K562 (cell line): ENCODE results near the gene CKLF. TPM values are rescaled to one million over a fixed set of nuclear protein-coding genes. Genes with fewer than 3 reads are reported as not detected.

Experiments used
- ASH1L ChIP-seq: fragments of 450-650 bp; IDR thresholded peaks from 2 replicates; pipeline ENCODE4 v1.6.1; 2018; ENCODE audit warnings: borderline replicate concordance, mild to moderate bottlenecking, low read depth; ENCODE audit not compliant: partially characterized antibody
- ESRRA ChIP-seq: fragments of 450-650 bp; IDR thresholded peaks from 2 replicates; pipeline ENCODE4 v1.6.1; 2014; ENCODE audit warnings: low read depth, mild to moderate bottlenecking, moderate library complexity, borderline replicate concordance
- FOS ChIP-seq: IDR thresholded peaks from 3 replicates; pipeline ENCODE4 v1.6.1; 2011; ENCODE audit not compliant: insufficient read length; ENCODE audit errors: extremely low read depth
- JUN ChIP-seq, 2 experiments: sonication (generic) in 1 of 2; formaldehyde crosslinking in 1 of 2; IDR thresholded peaks; 2 replicates each; pipeline versions ENCODE4 v1.6.1 to v1.8.0; 2012 to 2022; ENCODE audit warnings: borderline replicate concordance in 2 of 2, mild to moderate bottlenecking in 2 of 2, improper control_type of control experiment in 1 of 2, low read depth in 1 of 2, low read length in 1 of 2, missing genetic modification reagents in 1 of 2
- NFIC ChIP-seq: fragments of 450-650 bp; IDR thresholded peaks from 2 replicates; pipeline ENCODE4 v1.6.1; 2017; ENCODE audit warnings: mild to moderate bottlenecking, inconsistent platforms
- POLR2A ChIP-seq: fragments of 450-650 bp; conservative IDR thresholded peaks from 2 replicates; pipeline ENCODE4 v1.6.1; 2016
- RAD21 ChIP-seq, 2 experiments: fragments of 250-450 bp in 1 of 2; fragments of 450-650 bp in 1 of 2; sonication (Bioruptor Pico) in 1 of 2; formaldehyde crosslinking in 1 of 2; IDR thresholded peaks in 1 of 2; conservative IDR thresholded peaks in 1 of 2; 2 replicates each; pipeline versions ENCODE4 v1.4.0 to v1.8.0; 2020 to 2022; ENCODE audit warnings: mild to moderate bottlenecking in 2 of 2, moderate library complexity in 1 of 2
- RFX1 ChIP-seq: fragments of 450-650 bp; IDR thresholded peaks from 2 replicates; pipeline ENCODE4 v1.6.1; 2016; ENCODE audit warnings: mild to moderate bottlenecking, moderate library complexity
- RNF2 ChIP-seq: sonication (generic); IDR thresholded peaks from 2 replicates; pipeline ENCODE4 v1.6.1; 2016
- RUNX1 ChIP-seq: sonication (generic); IDR thresholded peaks from 2 replicates; pipeline ENCODE4 v1.6.1; 2016; ENCODE audit warnings: antibody characterized with exemption, low read depth
- SMC3 ChIP-seq: conservative IDR thresholded peaks from 2 replicates; pipeline ENCODE4 v1.6.1; 2011; ENCODE audit warnings: low read depth, low read length, improper control_type of control experiment; ENCODE audit not compliant: insufficient read depth
- TAF7 ChIP-seq: fragments of 450-650 bp; IDR thresholded peaks from 2 replicates; pipeline ENCODE4 v1.6.1; 2016; ENCODE audit warnings: missing genetic modification characterization, missing compliant biosample characterization
- TFAM ChIP-seq: fragments of 250-450 bp; sonication (Bioruptor Pico); conservative IDR thresholded peaks from 2 replicates; pipeline ENCODE4 v1.5.0; 2021; ENCODE audit warnings: mild to moderate bottlenecking, moderate library complexity
- ZKSCAN1 ChIP-seq: fragments of 150-350 bp; IDR thresholded peaks from 2 replicates; pipeline ENCODE4 v1.6.1; 2016; ENCODE audit warnings: low read depth, low read length
- ZNF175 ChIP-seq: fragments of 200-800 bp; sonication (Bioruptor generic); IDR thresholded peaks from 2 replicates; pipeline ENCODE4 v1.6.1; 2016; ENCODE audit warnings: low read depth, mild to moderate bottlenecking, missing genetic modification characterization, missing compliant biosample characterization
- ZNF316 ChIP-seq: fragments of 450-650 bp; IDR thresholded peaks from 2 replicates; pipeline ENCODE4 v1.6.1; 2016
- polyA plus RNA-seq, 8 experiments: library from polyadenylated mRNA; depleted of rRNA in 4 of 8; stranded (reverse) in 5 of 8; unstranded in 3 of 8; fragments of >200 nt; fragmentation: Nextera tagmentation in 2 of 8; fragmentation: Illumina TruSeq in 1 of 8; extraction: Ambion mirVana in 2 of 8; extraction: Trizol in 1 of 8; gene quantifications; 2 replicates each; pipeline versions ENCODE4 v1.2.1 to v1.2.3, GENCODE V29; 2011 to 2014; ENCODE audit warnings: inconsistent platforms in 1 of 8, missing spikeins in 1 of 8
- total RNA-seq, 7 experiments: library from RNA; depleted of rRNA in 6 of 7; stranded (reverse); fragments of >200 nt in 6 of 7; fragmentation: Illumina TruSeq in 2 of 7; extraction: Trizol in 2 of 7; gene quantifications; 2 replicates each; pipeline versions ENCODE4 v1.2.1 to v1.2.3, GENCODE V29; 2011 to 2021; ENCODE audit warnings: low replicate concordance in 1 of 7
- TF ChIP-seq, protein P1 (sequence below): fragments of 250-450 bp; sonication (Bioruptor Pico); IDR thresholded peaks from 2 replicates; pipeline ENCODE4 v1.5.0; 2020; ENCODE audit warnings: mild to moderate bottlenecking, borderline replicate concordance
- TF ChIP-seq, protein P2 (sequence below): sonication (generic); IDR thresholded peaks from 2 replicates; pipeline ENCODE4 v1.6.1; 2016
- TF ChIP-seq, protein P3 (sequence below): fragments of 450-650 bp; formaldehyde crosslinking; IDR thresholded peaks from 2 replicates; pipeline ENCODE4 v1.4.0; 2020; ENCODE audit warnings: mild to moderate bottlenecking, moderate library complexity
- TF ChIP-seq, protein P4 (sequence below): sonication (generic); formaldehyde crosslinking; IDR thresholded peaks from 2 replicates; pipeline ENCODE4 v1.8.1; 2023; ENCODE audit warnings: mild to moderate bottlenecking, missing genetic modification reagents, moderate library complexity
- TF ChIP-seq, protein P5 (sequence below): sonication (generic); formaldehyde crosslinking; IDR thresholded peaks from 2 replicates; pipeline ENCODE4 v1.8.1; 2022; ENCODE audit warnings: missing genetic modification reagents

CKLF gene
- total and polyA plus RNA-seq, 9 of the 15 experiments (the other 6 are each of a cell fraction or from before 2014, with no cell fraction given): 84.8 to 322 (median 118) TPM

DNA sequence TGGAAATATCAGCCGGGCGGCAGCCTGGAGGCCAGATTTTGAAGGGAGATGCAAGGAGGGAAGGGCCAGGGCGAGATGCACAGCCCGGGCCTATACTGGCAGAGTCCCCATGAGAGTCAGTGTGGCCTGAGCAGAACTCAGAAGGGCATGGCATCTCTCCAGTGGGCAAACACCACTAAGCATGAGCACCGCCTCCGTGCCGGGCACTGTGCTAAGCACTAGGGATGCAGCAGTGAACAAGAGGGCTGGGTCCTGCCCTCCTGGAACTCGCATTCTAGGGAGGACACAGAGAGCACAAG lies 35.9 kb upstream of the CKLF start (continued):
- TF ChIP-seq, protein P1, sequence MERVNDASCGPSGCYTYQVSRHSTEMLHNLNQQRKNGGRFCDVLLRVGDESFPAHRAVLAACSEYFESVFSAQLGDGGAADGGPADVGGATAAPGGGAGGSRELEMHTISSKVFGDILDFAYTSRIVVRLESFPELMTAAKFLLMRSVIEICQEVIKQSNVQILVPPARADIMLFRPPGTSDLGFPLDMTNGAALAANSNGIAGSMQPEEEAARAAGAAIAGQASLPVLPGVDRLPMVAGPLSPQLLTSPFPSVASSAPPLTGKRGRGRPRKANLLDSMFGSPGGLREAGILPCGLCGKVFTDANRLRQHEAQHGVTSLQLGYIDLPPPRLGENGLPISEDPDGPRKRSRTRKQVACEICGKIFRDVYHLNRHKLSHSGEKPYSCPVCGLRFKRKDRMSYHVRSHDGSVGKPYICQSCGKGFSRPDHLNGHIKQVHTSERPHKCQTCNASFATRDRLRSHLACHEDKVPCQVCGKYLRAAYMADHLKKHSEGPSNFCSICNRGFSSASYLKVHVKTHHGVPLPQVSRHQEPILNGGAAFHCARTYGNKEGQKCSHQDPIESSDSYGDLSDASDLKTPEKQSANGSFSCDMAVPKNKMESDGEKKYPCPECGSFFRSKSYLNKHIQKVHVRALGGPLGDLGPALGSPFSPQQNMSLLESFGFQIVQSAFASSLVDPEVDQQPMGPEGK (CRISPR knock-in tag): no peak
- no peak for TF ChIP-seq ZNF316
- TF ChIP-seq, protein P2, sequence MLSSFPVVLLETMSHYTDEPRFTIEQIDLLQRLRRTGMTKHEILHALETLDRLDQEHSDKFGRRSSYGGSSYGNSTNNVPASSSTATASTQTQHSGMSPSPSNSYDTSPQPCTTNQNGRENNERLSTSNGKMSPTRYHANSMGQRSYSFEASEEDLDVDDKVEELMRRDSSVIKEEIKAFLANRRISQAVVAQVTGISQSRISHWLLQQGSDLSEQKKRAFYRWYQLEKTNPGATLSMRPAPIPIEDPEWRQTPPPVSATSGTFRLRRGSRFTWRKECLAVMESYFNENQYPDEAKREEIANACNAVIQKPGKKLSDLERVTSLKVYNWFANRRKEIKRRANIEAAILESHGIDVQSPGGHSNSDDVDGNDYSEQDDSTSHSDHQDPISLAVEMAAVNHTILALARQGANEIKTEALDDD: no peak
- no peak for TF ChIP-seq JUN (IDR thresholded peaks at IDR 0.05; ENCODE audit: borderline replicate concordance, low read depth, low read length)
- no peak for TF ChIP-seq JUN (CRISPR knock-in tag; IDR thresholded peaks at IDR 0.05; ENCODE audit: borderline replicate concordance)
- TF ChIP-seq ESRRA: no peak
- TF ChIP-seq TFAM (CRISPR knock-in tag): no peak
- TF ChIP-seq RNF2: no peak
- 0 out of 4 replicates have a peak, but pooled peaks of 1 of the 2 experiments have one; percentile 7 for TF ChIP-seq RAD21 (CRISPR knock-in tag; conservative IDR thresholded peaks at IDR 0.05 in 1 of 2, IDR thresholded peaks at IDR 0.05 in 1 of 2)
- no peak for TF ChIP-seq ZKSCAN1
- no peak for TF ChIP-seq RUNX1
- no peak for TF ChIP-seq FOS
- TF ChIP-seq, protein P3, sequence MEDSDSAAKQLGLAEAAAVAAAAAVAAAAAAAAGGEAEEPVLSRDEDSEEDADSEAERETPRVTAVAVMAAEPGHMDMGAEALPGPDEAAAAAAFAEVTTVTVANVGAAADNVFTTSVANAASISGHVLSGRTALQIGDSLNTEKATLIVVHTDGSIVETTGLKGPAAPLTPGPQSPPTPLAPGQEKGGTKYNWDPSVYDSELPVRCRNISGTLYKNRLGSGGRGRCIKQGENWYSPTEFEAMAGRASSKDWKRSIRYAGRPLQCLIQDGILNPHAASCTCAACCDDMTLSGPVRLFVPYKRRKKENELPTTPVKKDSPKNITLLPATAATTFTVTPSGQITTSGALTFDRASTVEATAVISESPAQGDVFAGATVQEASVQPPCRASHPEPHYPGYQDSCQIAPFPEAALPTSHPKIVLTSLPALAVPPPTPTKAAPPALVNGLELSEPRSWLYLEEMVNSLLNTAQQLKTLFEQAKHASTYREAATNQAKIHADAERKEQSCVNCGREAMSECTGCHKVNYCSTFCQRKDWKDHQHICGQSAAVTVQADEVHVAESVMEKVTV (CRISPR knock-in tag): no peak
- no peak for TF ChIP-seq RFX1
- TF ChIP-seq, protein P4, sequence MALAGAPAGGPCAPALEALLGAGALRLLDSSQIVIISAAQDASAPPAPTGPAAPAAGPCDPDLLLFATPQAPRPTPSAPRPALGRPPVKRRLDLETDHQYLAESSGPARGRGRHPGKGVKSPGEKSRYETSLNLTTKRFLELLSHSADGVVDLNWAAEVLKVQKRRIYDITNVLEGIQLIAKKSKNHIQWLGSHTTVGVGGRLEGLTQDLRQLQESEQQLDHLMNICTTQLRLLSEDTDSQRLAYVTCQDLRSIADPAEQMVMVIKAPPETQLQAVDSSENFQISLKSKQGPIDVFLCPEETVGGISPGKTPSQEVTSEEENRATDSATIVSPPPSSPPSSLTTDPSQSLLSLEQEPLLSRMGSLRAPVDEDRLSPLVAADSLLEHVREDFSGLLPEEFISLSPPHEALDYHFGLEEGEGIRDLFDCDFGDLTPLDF (CRISPR knock-in tag): no peak
- no peak for TF ChIP-seq TAF7 (tag)
- 0 out of 2 replicates have a peak, but pooled peaks have one; percentile 6 for TF ChIP-seq SMC3
- TF ChIP-seq NFIC: no peak
- TF ChIP-seq, protein P5, sequence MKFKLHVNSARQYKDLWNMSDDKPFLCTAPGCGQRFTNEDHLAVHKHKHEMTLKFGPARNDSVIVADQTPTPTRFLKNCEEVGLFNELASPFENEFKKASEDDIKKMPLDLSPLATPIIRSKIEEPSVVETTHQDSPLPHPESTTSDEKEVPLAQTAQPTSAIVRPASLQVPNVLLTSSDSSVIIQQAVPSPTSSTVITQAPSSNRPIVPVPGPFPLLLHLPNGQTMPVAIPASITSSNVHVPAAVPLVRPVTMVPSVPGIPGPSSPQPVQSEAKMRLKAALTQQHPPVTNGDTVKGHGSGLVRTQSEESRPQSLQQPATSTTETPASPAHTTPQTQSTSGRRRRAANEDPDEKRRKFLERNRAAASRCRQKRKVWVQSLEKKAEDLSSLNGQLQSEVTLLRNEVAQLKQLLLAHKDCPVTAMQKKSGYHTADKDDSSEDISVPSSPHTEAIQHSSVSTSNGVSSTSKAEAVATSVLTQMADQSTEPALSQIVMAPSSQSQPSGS (CRISPR knock-in tag): no peak
- TF ChIP-seq POLR2A: no peak
- no peak for TF ChIP-seq ASH1L
- TF ChIP-seq ZNF175 (CRISPR knock-in tag): no peak
